Astrocyte (in vitro differentiated cells and primary cell): ENCODE measurements around the gene LRRC15. TPM values are rescaled to one million over a fixed set of nuclear protein-coding genes. Genes with fewer than 3 reads are reported as not detected.
A peak's percentile ranks its signal among the peaks of the same experiment; 100 is the strongest.

Experiments
- DNase-seq: peaks from one replicate; pipeline ENCODE4 v3.0.0-alpha.2; 2010; ENCODE audit warnings: low read depth
- FAIRE-seq: peaks from 2 replicates; lab custom pipeline; 2011; peaks lifted over from hg19 to GRCh38; lab: Jason Lieb, UNC
- H2AFZ ChIP-seq: 2 replicates; pipeline ENCODE4 v1.6.0; 2012; ENCODE audit warnings: low read depth, low read length, inconsistent platforms
- H3K27ac ChIP-seq: 2 replicates; pipeline ENCODE4 v1.5.1; 2011; ENCODE audit warnings: low read depth, low read length, inconsistent platforms
- H3K27me3 ChIP-seq: 2 replicates; pipeline ENCODE4 v1.6.0; 2011; ENCODE audit warnings: low read length, inconsistent platforms; ENCODE audit not compliant: insufficient read depth
- H3K36me3 ChIP-seq: 2 replicates; pipeline ENCODE4 v1.5.1; 2011; ENCODE audit warnings: low read length, inconsistent platforms; ENCODE audit not compliant: insufficient read depth
- H3K4me1 ChIP-seq: 2 replicates; pipeline ENCODE4 v1.5.1; 2011; ENCODE audit warnings: low read length, inconsistent platforms; ENCODE audit not compliant: insufficient read depth
- H3K4me2 ChIP-seq: 2 replicates; pipeline ENCODE4 v1.6.0; 2012; ENCODE audit warnings: low read length, inconsistent platforms
- H3K4me3 ChIP-seq: 2 replicates; pipeline ENCODE4 v1.5.1; 2011; ENCODE audit warnings: low read depth, mild to moderate bottlenecking, low read length, inconsistent platforms; ENCODE audit not compliant: insufficient read depth
- H3K79me2 ChIP-seq: 2 replicates; pipeline ENCODE4 v1.6.0; 2012; ENCODE audit warnings: mild to moderate bottlenecking, low read length, inconsistent platforms; ENCODE audit not compliant: insufficient read depth
- H3K9ac ChIP-seq: 2 replicates; pipeline ENCODE4 v1.6.0; 2012; ENCODE audit warnings: mild to moderate bottlenecking, low read length, inconsistent platforms
- H3K9me3 ChIP-seq: 2 replicates; pipeline ENCODE4 v1.5.1; 2012; ENCODE audit warnings: low read depth, mild to moderate bottlenecking, low read length, inconsistent platforms; ENCODE audit not compliant: insufficient read depth
- H4K20me1 ChIP-seq: 2 replicates; pipeline ENCODE4 v1.6.0; 2012; ENCODE audit warnings: low read length, inconsistent platforms; ENCODE audit not compliant: insufficient read depth
- H3K27ac Mint-ChIP-seq: one replicate; pipeline ENCODE4 v1.8.0; 2021; ENCODE audit warnings: mild to moderate bottlenecking, mixed read lengths; ENCODE audit not compliant: unreplicated experiment
- H3K27me3 Mint-ChIP-seq: one replicate; pipeline ENCODE4 v1.8.0; 2021; ENCODE audit warnings: low read depth, mixed read lengths; ENCODE audit not compliant: unreplicated experiment
- H3K36me3 Mint-ChIP-seq: one replicate; pipeline ENCODE4 v1.8.0; 2021; ENCODE audit warnings: low read depth, mixed read lengths; ENCODE audit not compliant: unreplicated experiment
- H3K4me1 Mint-ChIP-seq: one replicate; pipeline ENCODE4 v1.8.0; 2021; ENCODE audit warnings: low read depth, mixed read lengths; ENCODE audit not compliant: unreplicated experiment
- H3K4me3 Mint-ChIP-seq: one replicate; pipeline ENCODE4 v1.8.0; 2021; ENCODE audit warnings: mild to moderate bottlenecking, moderate library complexity, mixed read lengths; ENCODE audit not compliant: unreplicated experiment
- H3K9me3 Mint-ChIP-seq: one replicate; pipeline ENCODE4 v1.8.0; 2021; ENCODE audit warnings: mild to moderate bottlenecking, mixed read lengths; ENCODE audit not compliant: unreplicated experiment
- EZH2 ChIP-seq: IDR thresholded peaks from 2 replicates; pipeline ENCODE4 v1.6.1; 2012; ENCODE audit warnings: mild to moderate bottlenecking, low read length, inconsistent platforms; ENCODE audit not compliant: insufficient read depth
- total RNA-seq: library from RNA; stranded (reverse); gene quantifications from 2 replicates; pipeline ENCODE4 v1.2.1, GENCODE V29; 2021
- TF ChIP-seq, protein P1 (sequence below): IDR thresholded peaks from 2 replicates; pipeline ENCODE4 v1.5.1; 2011; ENCODE audit warnings: low read depth, mild to moderate bottlenecking, inconsistent platforms, low read length, moderate library complexity; ENCODE audit not compliant: insufficient read depth

The LRRC15 gene
- total RNA-seq, 1 donor from 2014 or later, result 1.4 TPM

DNA sequence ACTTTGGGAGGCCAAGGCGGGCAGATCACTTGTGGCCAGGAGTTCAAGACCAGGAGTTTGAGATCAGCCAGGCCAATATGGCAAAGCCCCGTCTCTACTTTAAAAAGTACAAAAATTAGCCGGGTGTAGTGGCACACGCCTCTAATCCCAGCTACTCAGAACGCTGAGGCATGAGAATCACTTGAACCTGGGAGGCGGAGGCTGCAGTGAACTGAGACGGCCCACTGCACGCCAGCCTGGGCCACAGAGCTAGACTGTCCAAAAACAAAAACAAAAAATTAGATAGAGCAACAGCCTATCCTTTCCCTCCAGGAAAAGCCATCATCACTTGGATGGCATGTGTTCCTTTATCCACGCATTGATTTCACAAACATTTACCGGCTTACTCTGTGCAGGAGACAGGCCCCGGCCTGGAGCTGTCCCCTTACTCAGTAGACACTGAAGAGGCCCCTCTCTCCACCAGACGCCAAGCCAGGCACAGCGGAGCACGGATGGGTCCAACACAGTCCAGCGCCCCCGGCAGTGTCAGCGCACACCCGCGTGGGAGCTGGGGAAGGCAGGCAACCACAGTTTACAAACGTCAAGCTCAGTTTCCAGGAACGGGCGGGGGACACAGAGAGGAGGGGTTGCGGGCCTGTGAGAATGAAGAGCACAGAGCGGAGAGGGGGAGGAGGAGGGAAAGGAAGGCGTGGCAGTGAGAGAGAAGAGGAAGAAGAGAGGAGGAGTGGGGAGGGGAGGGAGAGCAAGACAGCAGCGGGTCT is 26.4 kb upstream of the LRRC15 start:
- Histone ChIP-seq H3K27me3 (peaks cover 33% of the 10 kb centered on the region), H3K79me2 (no peaks in the 10 kb centered on the region), H3K9ac (no peak overlapping the region), H2AFZ (no peak overlapping the region), H3K36me3 (no peaks in the 10 kb centered on the region), H3K4me3 (no peak overlapping the region), H3K4me1 (peaks cover 12% of the 10 kb centered on the region), H3K4me2 (peak overlapping the region; percentile 77), H3K9me3 (peaks cover under 1% of the 10 kb centered on the region), H3K27ac (no peak overlapping the region), H4K20me1 (no peaks in the 10 kb centered on the region)
- TF ChIP-seq EZH2, result no peak
- TF ChIP-seq, protein P1, sequence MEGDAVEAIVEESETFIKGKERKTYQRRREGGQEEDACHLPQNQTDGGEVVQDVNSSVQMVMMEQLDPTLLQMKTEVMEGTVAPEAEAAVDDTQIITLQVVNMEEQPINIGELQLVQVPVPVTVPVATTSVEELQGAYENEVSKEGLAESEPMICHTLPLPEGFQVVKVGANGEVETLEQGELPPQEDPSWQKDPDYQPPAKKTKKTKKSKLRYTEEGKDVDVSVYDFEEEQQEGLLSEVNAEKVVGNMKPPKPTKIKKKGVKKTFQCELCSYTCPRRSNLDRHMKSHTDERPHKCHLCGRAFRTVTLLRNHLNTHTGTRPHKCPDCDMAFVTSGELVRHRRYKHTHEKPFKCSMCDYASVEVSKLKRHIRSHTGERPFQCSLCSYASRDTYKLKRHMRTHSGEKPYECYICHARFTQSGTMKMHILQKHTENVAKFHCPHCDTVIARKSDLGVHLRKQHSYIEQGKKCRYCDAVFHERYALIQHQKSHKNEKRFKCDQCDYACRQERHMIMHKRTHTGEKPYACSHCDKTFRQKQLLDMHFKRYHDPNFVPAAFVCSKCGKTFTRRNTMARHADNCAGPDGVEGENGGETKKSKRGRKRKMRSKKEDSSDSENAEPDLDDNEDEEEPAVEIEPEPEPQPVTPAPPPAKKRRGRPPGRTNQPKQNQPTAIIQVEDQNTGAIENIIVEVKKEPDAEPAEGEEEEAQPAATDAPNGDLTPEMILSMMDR, result no peak
- Mint-ChIP-seq H3K27me3 (peaks cover 33% of the 10 kb centered on the region), H3K4me1 (no peaks in the 10 kb centered on the region), H3K4me3 (no peak overlapping the region), H3K9me3 (peaks cover 4% of the 10 kb centered on the region), H3K27ac (no peak overlapping the region), H3K36me3 (peaks cover 2% of the 10 kb centered on the region)
- peak; percentile 10 for DNase-seq
- FAIRE-seq, result no peak

DNA sequence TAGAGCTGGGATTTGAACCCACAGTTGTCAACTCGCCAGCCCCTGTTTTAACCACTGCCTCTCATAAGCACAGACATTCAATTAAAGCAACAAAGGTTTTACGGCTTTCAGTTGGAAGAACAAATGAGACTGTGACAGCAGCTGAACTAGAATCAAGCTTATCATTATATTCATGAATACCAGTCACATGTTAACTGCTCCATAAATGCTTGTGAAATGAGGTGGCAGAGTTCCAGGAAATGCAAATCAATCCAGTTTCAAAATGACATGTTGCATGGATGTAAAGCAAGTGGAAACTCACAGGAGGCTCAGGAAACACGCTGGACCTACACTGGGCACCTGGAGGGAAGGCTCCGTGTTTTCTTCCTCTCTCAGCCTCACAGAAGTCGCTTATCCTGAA is 25.7 kb upstream of the LRRC15 start:
- Mint-ChIP-seq H3K9me3 (peaks cover 10% of the 10 kb centered on the region), H3K4me1 (no peaks in the 10 kb centered on the region), H3K27me3 (peaks cover 33% of the 10 kb centered on the region), H3K4me3 (no peak overlapping the region), H3K27ac (no peak overlapping the region), H3K36me3 (peaks cover 2% of the 10 kb centered on the region)
- DNase-seq (no peak), FAIRE-seq (no peak)
- no peak overlapping the region for H3K4me3 ChIP-seq
- H3K27me3 ChIP-seq, result peaks cover 33% of the 10 kb centered on the region
- H3K79me2 ChIP-seq, result no peaks in the 10 kb centered on the region
- H3K9me3 ChIP-seq, result peaks cover 3% of the 10 kb centered on the region
- H3K27ac ChIP-seq, result no peak overlapping the region
- no peak for TF ChIP-seq EZH2
- TF ChIP-seq, protein P1, result no peak
- H3K4me1 ChIP-seq, result peaks cover 12% of the 10 kb centered on the region
- no peaks in the 10 kb centered on the region for H4K20me1 ChIP-seq
- no peak overlapping the region for H3K4me2 ChIP-seq
- no peak overlapping the region for H2AFZ ChIP-seq
- H3K36me3 ChIP-seq, result no peaks in the 10 kb centered on the region
- no peak overlapping the region for H3K9ac ChIP-seq

DNA sequence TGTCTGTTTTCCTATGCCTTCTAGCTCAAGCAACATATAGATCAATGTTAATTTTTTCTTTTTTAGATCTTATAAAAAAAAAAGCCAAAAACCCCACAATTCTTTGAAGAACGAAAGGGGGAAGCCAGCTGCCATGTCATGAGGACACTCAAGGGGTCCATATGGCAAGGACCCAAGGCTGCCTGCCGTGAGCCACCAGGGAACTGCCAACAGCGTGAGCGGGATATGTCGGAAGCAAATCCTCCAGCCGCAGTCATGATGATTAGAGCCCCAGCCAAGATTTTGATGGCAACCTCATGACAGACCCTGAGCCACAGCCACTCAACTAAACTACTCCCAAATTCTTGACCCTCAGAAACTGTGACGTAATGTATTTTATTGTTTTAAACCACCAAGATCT is 23.0 kb upstream of the LRRC15 start:
- H3K27me3 Mint-ChIP-seq, result peaks cover 19% of the 10 kb centered on the region
- H3K9me3 ChIP-seq, result peaks cover 5% of the 10 kb centered on the region
- H3K4me3 Mint-ChIP-seq, result no peak overlapping the region
- H3K4me3 ChIP-seq, result no peak overlapping the region
- H3K36me3 ChIP-seq, result no peaks in the 10 kb centered on the region
- no peak for DNase-seq
- H3K27me3 ChIP-seq, result peaks cover 17% of the 10 kb centered on the region
- FAIRE-seq, result no peak
- peaks cover 4% of the 10 kb centered on the region for H3K4me1 ChIP-seq
- H3K9me3 Mint-ChIP-seq, result peaks cover 6% of the 10 kb centered on the region
- H3K27ac Mint-ChIP-seq, result no peak overlapping the region
- H3K9ac ChIP-seq, result no peak overlapping the region
- no peak overlapping the region for H2AFZ ChIP-seq
- no peaks in the 10 kb centered on the region for H3K36me3 Mint-ChIP-seq
- H3K4me2 ChIP-seq, result no peak overlapping the region
- H3K79me2 ChIP-seq, result no peaks in the 10 kb centered on the region
- H4K20me1 ChIP-seq, result no peaks in the 10 kb centered on the region
- no peaks in the 10 kb centered on the region for H3K4me1 Mint-ChIP-seq
- TF ChIP-seq EZH2, result no peak
- TF ChIP-seq, protein P1, result no peak
- H3K27ac ChIP-seq, result no peak overlapping the region
